Activated CD4-positive, alpha-beta T cell treated with anti-CD3 and anti-CD28 coated beads for 1 hour (primary cell): ENCODE data around the gene B4GALT5.
"Not testable (repeated sequence)": the region's sequence is repeated elsewhere in the genome, so short reads cannot be mapped to it uniquely, and the experiment has no call there.

Source experiments
- DNase-seq: peaks from one replicate; pipeline ENCODE4 v3.0.0-alpha.2; 2020

Gene B4GALT5

GRCh38 chr20:49677777-49678758, 35.6 kb downstream of the B4GALT5 start:
- no peak for DNase-seq

GRCh38 chr20:49676581-49677291, 36.9 kb downstream of the B4GALT5 start:
- DNase-seq, result no peak

GRCh38 chr20:49675368-49676151, 38.1 kb downstream of the B4GALT5 start:
- no peak for DNase-seq

GRCh38 chr20:49674383-49675352, 39.0 kb downstream of the B4GALT5 start:
- no peak for DNase-seq

GRCh38 chr20:49672096-49672664, 41.5 kb downstream of the B4GALT5 start:
- DNase-seq, result no peak

GRCh38 chr20:49671433-49671832, 42.2 kb downstream of the B4GALT5 start:
- no peak for DNase-seq

GRCh38 chr20:49669601-49670189, 44.0 kb downstream of the B4GALT5 start:
- no peak for DNase-seq

- DNase-seq, result not testable (repeated sequence)
These were observed 44.8 kb downstream of the B4GALT5 start for GRCh38 chr20:49668878-49669195.

- peak; percentile 11 for DNase-seq
These were observed 45.3 kb downstream of the B4GALT5 start for GRCh38 chr20:49668181-49668877.

GRCh38 chr20:49666911-49667310, 46.8 kb downstream of the B4GALT5 start:
- DNase-seq, result no peak

GRCh38 chr20:49665796-49666195, 47.9 kb downstream of the B4GALT5 start:
- no peak for DNase-seq

GRCh38 chr20:49664612-49665313, 48.9 kb downstream of the B4GALT5 start:
- DNase-seq, result no peak

GRCh38 chr20:49663112-49663511, 50.6 kb downstream of the B4GALT5 start:
- DNase-seq, result no peak

- no peak for DNase-seq
These were observed 51.9 kb downstream of the B4GALT5 start for GRCh38 chr20:49661560-49662329.

GRCh38 chr20:49660912-49661311, 52.8 kb downstream of the B4GALT5 start:
- DNase-seq, result no peak

GRCh38 chr20:49659056-49659455, 54.6 kb downstream of the B4GALT5 start:
- no peak for DNase-seq

GRCh38 chr20:49658508-49658907, 55.2 kb downstream of the B4GALT5 start:
- no peak for DNase-seq

GRCh38 chr20:49657118-49657901, 56.4 kb downstream of the B4GALT5 start:
- no peak for DNase-seq
